DMS 273 (cell line): ENCODE data around the gene HEPN1.
A peak's percentile ranks its signal among the peaks of the same experiment; 100 is the strongest.
"Not testable (repeated sequence)": the region's sequence is repeated elsewhere in the genome, so short reads cannot be mapped to it uniquely, and the experiment has no call there.

Experiments used
- DNase-seq: peaks from one replicate; lab custom pipeline; 2025; ENCODE audit not compliant: unreplicated experiment; lab: John Stamatoyannopoulos, UW

HEPN1 gene

GRCh38 chr11:124941703-124942102 is 22.7 kb downstream of the HEPN1 start:
- no peak for DNase-seq

GRCh38 chr11:124942466-124943253 is 23.6 kb downstream of the HEPN1 start:
- no peak for DNase-seq

DNA sequence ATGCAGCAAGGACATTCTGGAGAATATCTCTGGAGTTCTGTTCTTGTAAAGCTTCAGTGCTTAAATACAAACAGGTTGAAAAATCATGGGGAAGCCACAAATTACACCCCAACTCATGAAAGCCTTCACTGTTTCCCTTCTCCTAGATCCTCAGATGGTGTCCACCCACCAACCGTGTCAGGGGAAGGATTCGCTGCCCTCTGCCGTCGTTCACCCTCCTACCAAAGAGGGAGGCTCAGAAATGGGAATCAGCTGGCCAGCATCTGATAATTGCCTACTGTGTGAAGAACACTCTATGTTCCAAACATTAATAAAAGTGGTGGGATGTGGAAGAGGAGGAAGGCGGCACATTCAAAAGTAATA is 24.2 kb downstream of the HEPN1 start:
- no peak for DNase-seq

- no peak for DNase-seq
Observed at GRCh38 chr11:124943741-124944140, 24.7 kb downstream of the HEPN1 start.

GRCh38 chr11:124944565-124944964 is 25.5 kb downstream of the HEPN1 start:
- DNase-seq = no peak

DNA sequence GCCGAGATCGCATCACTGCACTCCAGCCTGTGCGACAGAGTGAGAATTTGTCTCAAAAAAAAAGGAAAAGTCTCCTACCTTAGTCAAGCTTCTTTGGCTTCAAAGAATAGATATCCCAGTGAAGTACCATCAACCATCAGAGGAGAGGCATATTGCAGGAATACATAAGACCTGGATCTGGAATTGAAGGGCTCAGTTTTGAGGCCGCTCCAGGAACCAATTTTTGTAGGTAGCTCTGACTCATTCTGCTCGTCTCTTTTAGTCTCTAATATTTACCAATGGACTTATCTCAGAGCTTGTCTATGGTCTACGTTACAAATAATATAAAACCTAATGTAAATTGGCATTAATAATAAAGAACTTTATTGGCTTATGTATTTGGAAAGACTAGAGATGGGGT is 26.8 kb downstream of the HEPN1 start:
- DNase-seq = no peak

GRCh38 chr11:124946735-124947141 is 27.7 kb downstream of the HEPN1 start:
- no peak for DNase-seq

DNA sequence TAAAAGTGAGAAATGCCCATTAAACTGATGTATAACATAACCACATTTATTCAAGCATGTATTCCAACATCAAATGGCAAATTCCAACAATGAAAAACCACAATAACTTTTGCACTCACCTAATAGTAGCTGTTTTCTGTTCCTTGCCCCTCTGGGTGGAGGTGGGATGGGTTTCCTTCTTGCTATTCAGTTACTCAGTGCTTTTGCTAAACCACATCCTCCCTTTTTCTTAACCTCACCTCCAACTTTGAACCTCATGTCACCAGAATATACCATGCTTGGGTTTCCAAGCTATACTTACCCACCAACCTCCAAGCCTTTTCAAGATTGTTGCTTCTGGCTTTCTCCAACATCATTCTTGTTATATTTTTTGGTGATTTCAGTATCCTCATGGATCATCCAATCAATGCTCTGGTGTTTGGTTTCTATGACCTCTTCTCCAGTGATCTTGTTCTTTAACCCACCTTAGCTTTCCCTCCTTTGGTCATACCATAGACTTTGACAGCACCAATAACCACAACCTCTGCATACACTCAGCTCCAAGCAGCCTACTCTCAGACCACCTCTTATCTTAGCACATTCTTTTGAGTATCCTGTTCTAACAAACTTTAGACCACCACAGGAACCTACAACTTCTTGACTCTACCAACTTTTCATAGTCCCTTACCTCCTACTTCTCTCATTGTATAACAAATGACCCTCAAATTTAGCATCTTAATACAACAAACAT is 31.7 kb downstream of the HEPN1 start:
- DNase-seq = no peak

DNA sequence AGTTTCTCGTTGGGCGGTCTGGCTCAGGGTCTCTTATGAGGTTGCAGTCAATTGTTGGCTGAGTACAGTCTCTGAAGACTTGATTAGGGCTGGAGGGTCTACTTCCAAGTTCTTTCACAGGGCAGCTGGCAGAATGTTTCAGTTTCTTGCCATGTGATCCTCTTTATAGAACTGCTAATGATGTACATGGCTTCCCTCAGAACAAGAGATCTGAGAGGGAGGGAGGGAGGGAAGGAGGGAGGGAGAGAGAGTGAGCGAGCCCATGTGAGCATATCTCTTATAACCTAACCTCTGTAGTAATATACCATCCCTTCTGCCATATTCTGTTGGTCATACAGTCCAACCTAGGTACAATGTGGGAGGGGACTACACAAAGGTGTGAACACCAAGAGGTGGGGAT is 32.3 kb downstream of the HEPN1 start:
- DNase-seq = no peak

DNA sequence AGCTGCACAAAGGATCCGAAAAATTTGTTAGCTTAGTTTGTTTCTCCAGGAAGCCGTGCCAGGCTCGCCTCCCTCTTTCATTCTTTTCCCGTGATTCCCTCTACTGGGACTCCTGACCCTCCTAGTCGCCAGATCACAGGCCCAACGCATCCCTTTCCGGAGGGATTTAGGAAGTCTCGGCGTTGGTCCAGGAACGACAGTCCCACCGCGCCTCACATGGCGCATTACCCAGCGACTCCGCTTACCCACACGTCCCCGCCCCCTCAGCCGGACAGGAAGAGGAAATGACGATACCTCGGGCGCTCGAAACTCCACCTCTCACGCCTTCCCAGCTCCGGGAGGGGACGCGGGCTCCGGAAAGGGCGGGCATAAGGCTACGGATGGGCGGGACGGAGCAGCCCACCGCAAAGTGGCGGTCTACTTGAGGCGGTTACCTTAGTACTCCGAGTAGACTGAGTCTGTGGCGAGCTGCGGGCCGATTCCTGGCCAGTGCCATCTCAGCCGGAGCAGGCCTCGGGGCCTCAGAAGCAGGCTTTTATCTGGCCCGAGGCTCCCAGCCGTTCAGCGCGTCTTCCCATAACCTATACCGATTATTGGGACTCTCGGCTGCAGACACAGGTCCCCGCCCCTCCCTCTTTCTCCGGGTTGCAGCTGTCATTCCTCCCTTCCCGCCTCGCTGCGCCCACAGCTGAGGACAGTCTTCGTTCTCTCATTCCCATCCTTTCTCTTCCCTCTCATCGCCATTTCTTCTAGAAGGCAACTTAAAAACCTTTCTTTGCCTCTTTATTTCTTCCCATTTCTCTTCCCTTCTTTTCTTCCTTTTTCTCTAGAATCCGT is 34.9 kb downstream of the HEPN1 start, which contains the start of gene CCDC15:
TSS of gene CCDC15 (plus strand) at position 450 of the 837 bp plus-strand sequence. CDS start 531 bp downstream, outside the sequence.
- DNase-seq = peak; percentile 98

DNA sequence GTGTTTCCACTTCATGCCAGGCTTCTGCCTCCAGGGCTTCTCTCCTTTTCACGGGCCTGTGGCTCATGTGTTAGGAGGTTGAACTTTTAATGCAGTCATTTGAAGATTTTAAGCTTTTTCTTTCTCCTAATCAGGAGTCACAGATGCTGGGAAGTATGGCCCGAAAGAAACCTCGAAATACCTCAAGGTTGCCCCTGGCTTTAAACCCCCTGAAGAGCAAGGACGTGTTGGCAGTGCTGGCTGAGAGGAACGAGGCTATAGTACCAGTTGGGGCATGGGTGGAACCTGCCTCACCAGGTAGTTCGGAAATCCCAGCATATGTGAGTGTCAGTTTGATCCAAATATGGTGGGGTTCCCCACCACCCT is 35.5 kb downstream of the HEPN1 start:
- no peak for DNase-seq

- no peak for DNase-seq
Observed at GRCh38 chr11:124955035-124955434, 36.0 kb downstream of the HEPN1 start.

DNA sequence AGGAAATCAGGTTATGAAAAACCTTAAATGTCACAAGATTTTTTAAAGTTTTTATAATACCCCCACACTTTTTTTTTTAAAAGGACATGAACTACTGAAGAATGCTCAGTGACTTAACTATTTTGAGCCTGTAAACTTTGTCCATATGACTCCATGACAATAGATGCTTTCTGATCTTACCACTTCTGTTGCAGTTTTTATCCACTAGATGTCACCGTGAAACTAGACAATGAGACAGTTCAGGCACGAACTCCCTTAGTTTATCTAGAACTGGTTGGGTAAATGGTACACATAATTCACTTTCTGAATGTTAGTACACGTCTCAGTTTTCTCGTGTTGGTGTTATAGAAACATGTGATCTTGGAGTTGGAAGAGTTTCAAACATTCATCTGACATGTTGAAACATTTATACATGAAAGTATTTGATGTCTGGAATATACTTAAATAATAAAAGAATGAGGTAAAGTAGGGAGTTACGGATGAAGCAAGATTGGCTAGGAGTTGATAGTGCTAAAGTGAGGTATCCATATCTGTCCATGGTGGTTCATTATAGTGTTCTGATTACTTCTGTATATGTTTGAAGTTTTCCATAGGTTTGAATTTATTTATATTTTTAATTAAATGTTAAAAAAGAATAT is 43.0 kb downstream of the HEPN1 start:
- peak; percentile 73 for DNase-seq

DNA sequence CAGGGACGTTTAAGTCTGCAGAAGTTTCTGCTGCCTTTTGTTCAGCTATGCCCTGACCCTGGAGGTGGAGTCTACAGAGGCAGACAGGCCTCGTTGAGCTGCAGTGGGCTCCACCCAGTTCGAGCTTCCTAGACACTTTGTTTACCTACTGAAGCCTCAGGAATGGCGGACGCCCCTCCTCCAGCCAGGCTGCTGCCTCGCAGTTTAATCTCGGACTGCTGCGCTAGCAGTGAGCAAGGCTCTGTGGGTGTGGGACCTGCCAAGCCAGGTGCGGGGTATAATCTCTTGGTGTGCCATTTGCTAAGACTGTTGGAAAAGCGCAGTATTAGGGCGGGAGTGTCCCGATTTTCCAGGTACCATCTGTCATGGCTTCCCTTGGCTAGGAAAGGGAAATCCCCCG is 49.1 kb downstream of the HEPN1 start:
- DNase-seq = not testable (repeated sequence)
